Neuron (in vitro differentiated cells): ENCODE measurements around the gene PDE4D.
A peak's percentile ranks its signal among the peaks of the same experiment; 100 is the strongest.

Experiments used
- H2AFZ ChIP-seq: one replicate; pipeline ENCODE4 v1.6.1; 2013; ENCODE audit warnings: low read depth, mild to moderate bottlenecking, inconsistent platforms, low read length, moderate library complexity
- H3K27me3 ChIP-seq: one replicate; pipeline ENCODE4 v1.6.1; 2013; ENCODE audit warnings: low read length; ENCODE audit not compliant: insufficient read depth
- H3K36me3 ChIP-seq: one replicate; pipeline ENCODE4 v1.6.1; 2013; ENCODE audit warnings: low read length; ENCODE audit not compliant: insufficient read depth
- H3K4me1 ChIP-seq: one replicate; pipeline ENCODE4 v1.6.1; 2013; ENCODE audit warnings: low read length; ENCODE audit not compliant: insufficient read depth
- H3K4me3 ChIP-seq: 2 replicates; pipeline ENCODE4 v1.5.1; 2013; ENCODE audit warnings: mild to moderate bottlenecking, low read length, moderate library complexity
- H3K9me3 ChIP-seq: one replicate; pipeline ENCODE4 v1.6.1; 2013; ENCODE audit warnings: low read length

PDE4D gene

DNA sequence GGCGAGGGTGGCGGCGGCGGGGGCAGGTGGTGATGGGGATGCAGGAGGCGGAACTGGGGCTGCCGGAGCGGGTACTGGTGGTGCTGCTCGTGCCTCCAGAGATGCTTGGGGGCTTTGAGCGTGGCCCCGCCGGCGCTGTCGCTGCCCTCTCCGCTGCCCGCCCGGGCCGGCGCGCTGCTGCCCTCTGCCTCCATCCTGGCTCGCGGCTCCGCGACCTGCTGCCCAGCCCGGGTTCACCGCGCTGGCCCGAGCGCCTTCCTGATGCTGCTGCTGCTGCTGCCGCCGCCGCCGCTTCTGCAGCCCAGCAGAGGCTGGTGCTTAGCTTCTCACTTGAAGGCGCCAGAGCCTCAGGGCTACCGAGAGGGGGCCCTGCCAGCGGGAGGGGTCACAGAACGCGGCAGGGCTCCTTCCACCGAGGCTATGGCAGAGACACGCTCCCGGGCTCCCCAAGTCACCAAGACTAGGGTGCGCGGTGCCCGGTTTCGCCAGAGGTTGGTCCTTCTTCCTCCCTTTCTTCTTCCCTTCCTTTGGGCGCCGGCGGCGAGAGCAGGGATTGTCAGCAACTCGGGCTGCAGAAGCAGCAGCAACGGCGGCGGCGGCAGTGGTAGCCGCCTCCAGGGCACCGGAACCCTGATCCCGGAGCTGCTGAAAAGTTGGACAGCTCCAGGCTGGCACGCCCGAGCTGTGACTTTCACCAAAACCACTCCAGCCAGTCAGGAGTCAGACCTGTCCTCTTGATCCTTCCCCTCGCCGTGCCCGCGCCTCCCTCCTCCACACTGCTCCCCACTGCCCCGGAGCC is at the start of gene PDE4D:
Gene PDE4D, minus strand, starts transcription at position 298 of the 799 bp plus-strand sequence.
- H2AFZ ChIP-seq, result peak within 1 kb of the TSS; percentile 98
- H3K36me3 ChIP-seq, result no peaks in the 10 kb centered on the region
- H3K27me3 ChIP-seq, result peaks cover 41% of the 10 kb centered on the region
- H3K9me3 ChIP-seq, result no peaks in the 10 kb centered on the region
- peak within 1 kb of the TSS; percentile 49 for H3K4me3 ChIP-seq
- H3K4me1 ChIP-seq, result peaks cover 14% of the 10 kb centered on the region

DNA sequence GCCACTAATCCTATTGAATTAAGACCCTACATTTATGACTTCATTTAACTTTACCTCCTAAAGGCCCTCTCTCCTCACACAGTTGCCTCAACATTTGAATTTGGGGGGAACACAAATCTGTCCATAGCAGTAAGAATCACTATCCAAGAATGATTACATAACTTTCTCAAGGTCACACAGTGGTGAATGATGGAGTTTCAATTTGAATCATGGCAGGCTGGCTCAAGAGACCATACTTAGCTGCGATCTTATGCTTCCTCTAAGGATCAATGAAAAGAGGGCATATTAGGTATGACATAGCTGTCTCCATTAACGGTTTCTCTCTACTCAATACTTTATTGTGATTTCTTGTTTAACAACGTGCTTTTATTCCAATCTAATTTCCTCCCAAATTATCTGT is 44.1 kb upstream of the PDE4D start:
- no peaks in the 10 kb centered on the region for H3K36me3 ChIP-seq
- no peaks in the 10 kb centered on the region for H3K9me3 ChIP-seq
- no peaks in the 10 kb centered on the region for H3K27me3 ChIP-seq
- H3K4me3 ChIP-seq, result no peak overlapping the region
- H2AFZ ChIP-seq, result no peak overlapping the region
- no peaks in the 10 kb centered on the region for H3K4me1 ChIP-seq

DNA sequence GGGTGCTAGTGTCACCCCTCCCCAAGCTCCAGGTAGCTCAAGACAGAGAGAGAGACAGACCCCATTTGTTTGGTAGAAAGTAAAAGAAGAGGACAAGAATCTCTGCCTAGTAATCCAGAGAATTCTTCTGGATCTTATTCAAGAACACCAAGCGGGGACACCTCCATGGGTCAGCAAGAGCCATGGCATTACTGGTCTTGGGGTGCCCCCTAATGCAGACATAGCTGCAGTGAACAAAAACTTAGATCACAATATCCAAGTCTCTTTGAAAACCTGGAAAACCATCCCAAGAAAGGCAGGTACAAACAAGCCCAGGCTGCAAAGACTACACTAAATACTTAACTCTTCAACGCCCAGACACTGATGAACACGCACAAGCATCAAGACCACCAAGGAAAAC is 29.9 kb upstream of the PDE4D start:
- Histone ChIP-seq H3K9me3 (no peaks in the 10 kb centered on the region), H3K4me1 (no peaks in the 10 kb centered on the region), H3K36me3 (no peaks in the 10 kb centered on the region), H3K27me3 (no peaks in the 10 kb centered on the region), H3K4me3 (no peak overlapping the region), H2AFZ (no peak overlapping the region)

DNA sequence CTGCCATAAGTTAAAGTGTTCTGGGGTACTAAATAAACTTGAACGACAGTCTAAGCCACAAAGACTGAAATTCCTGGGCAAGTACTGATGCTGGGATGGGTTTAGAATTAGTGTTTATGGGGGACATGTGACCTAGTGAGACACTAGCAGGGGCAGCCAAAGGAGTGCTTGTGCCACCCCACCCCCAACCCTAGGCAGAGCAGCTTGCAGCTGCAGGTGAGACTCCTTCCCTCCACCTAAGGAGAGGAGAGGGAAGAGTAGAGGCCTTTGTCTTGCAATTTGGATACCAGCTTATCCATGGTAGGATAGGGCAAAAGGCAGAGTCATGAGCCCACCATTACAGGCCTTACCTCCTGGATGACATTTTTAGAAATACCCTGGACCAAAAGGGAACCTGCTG is 28.7 kb upstream of the PDE4D start:
- no peaks in the 10 kb centered on the region for H3K27me3 ChIP-seq
- no peaks in the 10 kb centered on the region for H3K36me3 ChIP-seq
- no peak overlapping the region for H2AFZ ChIP-seq
- no peaks in the 10 kb centered on the region for H3K9me3 ChIP-seq
- H3K4me1 ChIP-seq, result no peaks in the 10 kb centered on the region
- no peak overlapping the region for H3K4me3 ChIP-seq

DNA sequence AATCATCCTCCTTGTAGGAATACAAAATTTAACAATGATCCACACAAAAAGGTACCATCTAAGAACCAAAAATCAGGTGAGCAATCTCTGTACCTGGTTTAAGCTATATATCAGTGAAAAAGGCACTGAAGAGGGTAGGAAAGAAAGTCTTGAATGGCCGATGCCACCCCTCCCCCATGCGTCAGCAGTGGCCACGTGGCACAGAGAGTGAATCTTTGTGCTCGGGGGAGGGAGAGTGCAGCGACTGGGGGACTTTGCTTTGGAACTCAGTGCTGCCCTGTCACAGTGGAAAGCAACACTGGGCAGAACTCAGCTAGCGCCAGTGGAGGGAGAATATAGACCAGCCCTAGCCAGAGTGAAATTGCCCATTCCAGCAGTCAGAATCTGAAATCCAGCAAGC is 28.3 kb upstream of the PDE4D start:
- H2AFZ ChIP-seq, result no peak overlapping the region
- H3K36me3 ChIP-seq, result no peaks in the 10 kb centered on the region
- H3K9me3 ChIP-seq, result no peaks in the 10 kb centered on the region
- H3K4me1 ChIP-seq, result no peaks in the 10 kb centered on the region
- no peaks in the 10 kb centered on the region for H3K27me3 ChIP-seq
- no peak overlapping the region for H3K4me3 ChIP-seq

DNA sequence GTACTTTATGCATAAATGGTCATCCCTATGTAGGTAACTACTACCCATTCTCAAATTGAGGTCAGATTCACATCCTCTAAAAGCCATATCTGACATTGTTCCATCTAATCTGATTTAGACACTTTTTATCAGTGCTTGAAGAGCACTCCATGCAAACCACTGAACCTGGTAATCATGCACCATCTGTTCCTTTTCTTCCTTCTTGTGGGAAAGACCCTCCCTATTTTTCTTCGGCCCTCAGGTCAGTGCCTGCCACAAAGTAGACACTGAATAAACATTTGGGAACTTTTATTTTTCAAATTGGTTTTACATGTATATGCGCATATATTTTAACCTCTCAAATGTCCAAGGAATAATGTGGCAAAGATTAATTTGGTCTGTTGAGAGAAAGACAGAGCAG is 26.0 kb upstream of the PDE4D start:
- no peak overlapping the region for H2AFZ ChIP-seq
- no peaks in the 10 kb centered on the region for H3K4me1 ChIP-seq
- no peaks in the 10 kb centered on the region for H3K36me3 ChIP-seq
- no peaks in the 10 kb centered on the region for H3K27me3 ChIP-seq
- no peaks in the 10 kb centered on the region for H3K9me3 ChIP-seq
- no peak overlapping the region for H3K4me3 ChIP-seq

DNA sequence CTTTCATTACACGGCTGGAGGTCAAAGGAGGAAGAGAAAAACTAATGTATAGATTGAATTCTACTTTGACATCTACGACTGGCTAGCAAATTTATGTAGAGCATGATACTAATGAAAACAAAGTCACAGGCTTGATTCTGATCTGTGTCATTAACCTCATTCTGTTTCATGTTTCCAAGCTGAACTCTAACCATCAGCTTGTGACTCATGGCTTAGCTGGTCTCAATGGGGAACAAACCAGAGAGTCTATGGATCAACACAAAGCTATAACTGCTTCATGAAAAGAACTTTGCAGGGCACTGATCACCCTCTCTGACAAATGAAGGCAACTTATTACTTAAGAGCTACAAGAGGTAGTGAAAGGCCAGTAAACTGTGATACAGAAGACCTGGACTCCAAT is 23.6 kb upstream of the PDE4D start:
- Histone ChIP-seq H3K4me1 (no peaks in the 10 kb centered on the region), H3K36me3 (no peaks in the 10 kb centered on the region), H3K27me3 (no peaks in the 10 kb centered on the region), H3K4me3 (no peak overlapping the region), H3K9me3 (no peaks in the 10 kb centered on the region), H2AFZ (no peak overlapping the region)

DNA sequence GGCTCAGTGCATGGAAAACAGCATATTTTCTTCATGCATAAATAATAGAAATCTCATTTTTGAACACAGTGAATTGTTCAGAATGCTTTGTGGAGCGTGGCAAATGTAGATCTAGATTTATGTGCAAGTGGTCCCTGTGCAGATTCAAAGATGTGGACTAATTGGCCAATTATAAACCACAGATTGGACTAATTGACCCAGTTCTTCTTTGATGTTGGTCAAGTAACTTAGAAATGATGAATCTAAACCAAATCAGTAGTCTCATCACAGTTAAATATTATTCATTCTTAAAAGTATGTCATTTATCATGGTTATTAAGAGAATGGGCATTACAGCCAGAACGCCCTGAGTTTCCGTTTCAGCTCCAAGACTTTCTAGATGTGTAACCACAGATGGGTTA is 11.7 kb upstream of the PDE4D start:
- no peaks in the 10 kb centered on the region for H3K36me3 ChIP-seq
- no peak overlapping the region for H3K4me3 ChIP-seq
- H2AFZ ChIP-seq, result no peak overlapping the region
- no peaks in the 10 kb centered on the region for H3K9me3 ChIP-seq
- peaks cover 4% of the 10 kb centered on the region for H3K27me3 ChIP-seq
- no peaks in the 10 kb centered on the region for H3K4me1 ChIP-seq

DNA sequence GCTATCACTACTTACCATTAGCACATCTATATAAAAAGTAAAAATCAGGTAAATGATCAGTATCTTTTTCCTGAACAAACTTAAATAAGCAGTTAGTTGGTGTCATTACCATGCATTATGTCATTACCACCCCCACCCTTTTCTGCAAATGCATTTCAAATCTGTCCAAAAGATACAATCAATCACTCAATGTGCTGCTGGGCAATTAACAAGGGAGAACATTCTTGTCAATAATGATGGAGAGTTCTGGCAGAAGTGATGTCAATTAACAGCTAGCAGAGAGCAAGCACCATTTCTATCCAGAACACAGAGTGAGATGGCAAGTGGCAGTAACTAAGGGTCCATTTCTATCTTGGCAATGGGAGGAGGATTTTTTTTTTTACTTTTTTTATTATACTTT is 3.5 kb upstream of the PDE4D start:
- no peaks in the 10 kb centered on the region for H3K9me3 ChIP-seq
- no peaks in the 10 kb centered on the region for H3K36me3 ChIP-seq
- H2AFZ ChIP-seq, result no peak overlapping the region
- peaks cover 36% of the 10 kb centered on the region for H3K27me3 ChIP-seq
- peaks cover 14% of the 10 kb centered on the region for H3K4me1 ChIP-seq
- no peak overlapping the region for H3K4me3 ChIP-seq

DNA sequence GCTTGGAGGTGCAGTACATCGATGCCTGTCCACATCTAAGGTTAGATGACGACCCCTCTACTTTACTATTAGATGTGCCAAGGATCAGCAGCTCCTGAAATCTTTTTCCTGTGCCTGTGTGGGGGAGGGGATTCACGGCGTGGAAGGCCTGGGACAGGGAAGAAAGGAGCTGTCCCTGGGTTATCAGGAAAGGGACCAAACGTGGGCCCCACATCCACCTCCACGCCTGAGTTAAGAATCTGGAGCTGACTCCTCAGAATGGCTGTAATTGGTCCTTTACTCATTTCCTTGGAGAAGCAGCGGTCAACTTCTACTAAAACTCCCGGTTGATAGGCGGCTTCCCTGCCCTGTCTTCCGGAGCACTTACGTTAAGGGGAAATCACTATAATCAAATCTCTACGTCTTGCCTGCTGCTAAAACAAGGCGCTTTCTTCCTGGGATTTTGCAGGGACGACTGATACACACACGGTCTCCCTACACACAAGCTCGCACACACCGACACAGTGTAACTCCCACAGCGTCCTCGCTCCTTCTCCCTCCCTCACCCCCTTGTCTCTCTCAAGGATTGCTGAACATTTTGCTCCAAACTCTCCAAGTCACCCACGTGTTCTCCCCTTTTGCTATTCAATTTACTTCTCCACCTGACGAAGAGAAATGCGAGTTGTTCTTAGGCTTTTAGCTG is 1.4 kb downstream of the PDE4D start:
- peaks cover 41% of the 10 kb centered on the region for H3K27me3 ChIP-seq
- H3K4me1 ChIP-seq, result peaks cover 14% of the 10 kb centered on the region
- no peaks in the 10 kb centered on the region for H3K36me3 ChIP-seq
- H3K4me3 ChIP-seq, result no peak overlapping the region
- no peak overlapping the region for H2AFZ ChIP-seq
- no peaks in the 10 kb centered on the region for H3K9me3 ChIP-seq

DNA sequence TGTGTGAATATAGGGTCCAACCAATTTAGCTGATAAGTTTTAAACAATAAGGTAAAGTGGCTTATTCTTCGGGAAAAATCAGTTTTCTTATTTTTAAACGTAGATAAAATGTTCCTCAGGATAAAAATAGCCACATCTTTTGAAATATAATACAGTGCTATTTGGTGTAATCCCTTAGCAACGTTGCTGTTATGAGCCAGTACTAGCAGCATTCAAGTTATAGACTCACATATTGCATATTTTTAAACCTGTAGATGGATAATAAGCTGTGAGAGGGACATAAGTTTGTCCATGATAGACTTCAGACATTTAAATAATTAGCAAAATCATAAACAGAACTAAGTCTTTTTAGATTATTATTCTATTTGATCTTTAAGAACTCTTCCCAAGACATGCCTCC is 6.3 kb downstream of the PDE4D start:
- Histone ChIP-seq H3K4me1 (no peaks in the 10 kb centered on the region), H3K27me3 (peaks cover 14% of the 10 kb centered on the region), H3K9me3 (no peaks in the 10 kb centered on the region), H3K36me3 (no peaks in the 10 kb centered on the region), H3K4me3 (no peak overlapping the region), H2AFZ (no peak overlapping the region)

DNA sequence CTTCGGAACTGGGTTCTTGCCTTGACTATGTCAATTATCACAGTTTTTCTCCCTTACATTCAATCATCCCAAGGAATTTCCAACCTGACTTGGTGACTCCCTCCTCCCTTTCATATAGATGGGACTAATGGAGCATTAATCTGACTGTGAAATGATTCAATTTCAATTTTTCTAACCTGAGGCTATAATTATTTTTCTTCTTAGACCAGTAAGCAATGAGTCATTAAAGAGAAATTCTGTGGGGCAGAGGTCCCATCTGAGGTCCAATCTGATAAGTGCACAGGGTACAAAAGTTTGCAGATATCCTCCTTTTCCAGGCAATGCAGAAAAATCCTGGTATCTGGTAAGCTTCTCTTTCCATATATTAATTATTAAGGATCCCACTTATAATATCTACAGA is 18.9 kb downstream of the PDE4D start:
- Histone ChIP-seq H3K27me3 (no peaks in the 10 kb centered on the region), H3K9me3 (no peaks in the 10 kb centered on the region), H3K36me3 (no peaks in the 10 kb centered on the region), H3K4me1 (no peaks in the 10 kb centered on the region), H3K4me3 (no peak overlapping the region), H2AFZ (no peak overlapping the region)

DNA sequence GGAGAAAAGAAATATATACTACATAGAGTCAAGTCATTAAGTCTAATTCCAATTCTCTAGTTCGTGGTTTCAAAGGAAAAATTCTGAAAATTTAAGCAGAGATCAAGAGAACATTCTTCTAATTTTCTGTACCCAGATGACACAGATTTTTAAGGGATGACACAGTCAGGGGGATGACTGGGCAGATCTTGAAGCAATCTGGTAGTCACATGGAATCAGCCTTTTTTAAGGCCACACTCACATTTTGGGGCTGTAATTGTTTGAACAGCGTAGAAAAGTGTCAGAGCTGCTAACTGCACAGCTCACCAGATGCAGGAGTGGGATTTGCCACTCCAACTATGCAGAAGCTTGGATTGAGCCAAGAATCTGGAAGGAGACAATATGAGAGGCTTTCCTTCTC is 20.4 kb downstream of the PDE4D start:
- H2AFZ ChIP-seq, result no peak overlapping the region
- no peaks in the 10 kb centered on the region for H3K27me3 ChIP-seq
- no peaks in the 10 kb centered on the region for H3K4me1 ChIP-seq
- no peaks in the 10 kb centered on the region for H3K36me3 ChIP-seq
- H3K9me3 ChIP-seq, result no peaks in the 10 kb centered on the region
- H3K4me3 ChIP-seq, result no peak overlapping the region
